GM23338 (cell line): Measurements from ENCODE around the gene SRP14. TPM values are rescaled to one million over a fixed set of nuclear protein-coding genes. Genes with fewer than 3 reads are reported as not detected.

Source experiments
- ATAC-seq: fragments of 200-7000 bp; cut with Tn5 transposase; 3 replicates; pipeline ENCODE4 v1.9.1; 2020
- DNase-seq: peaks from one replicate; pipeline ENCODE4 v3.0.0-alpha.2; 2015; ENCODE audit warnings: low spot score
- H2AFZ ChIP-seq: fragments of 200-600 bp; sonication (generic); 2 replicates; pipeline ENCODE4 v1.8.0; 2016; ENCODE audit warnings: antibody characterized with exemption, mild to moderate bottlenecking, moderate library complexity
- H3F3A ChIP-seq: fragments of 200-600 bp; sonication (generic); replicated peaks from 2 replicates; pipeline ENCODE4 v1.8.0; 2017; ENCODE audit warnings: antibody characterized with exemption, mixed run types, low read depth
- H3K27ac ChIP-seq: fragments of 200-600 bp; sonication (generic); 2 replicates; pipeline ENCODE4 v1.6.1; 2016; ENCODE audit warnings: low read depth
- H3K27me3 ChIP-seq: fragments of 200-600 bp; sonication (generic); 2 replicates; pipeline ENCODE4 v1.8.0; 2016; ENCODE audit warnings: mild to moderate bottlenecking, mixed run types, moderate library complexity; ENCODE audit not compliant: insufficient read depth
- H3K36me3 ChIP-seq: fragments of 200-600 bp; sonication (generic); 2 replicates; pipeline ENCODE4 v1.8.0; 2016; ENCODE audit warnings: mild to moderate bottlenecking; ENCODE audit not compliant: insufficient read depth
- H3K4me1 ChIP-seq: fragments of 200-600 bp; sonication (generic); 2 replicates; pipeline ENCODE4 v1.8.0; 2016; ENCODE audit warnings: mild to moderate bottlenecking, moderate library complexity; ENCODE audit not compliant: insufficient read depth
- H3K4me2 ChIP-seq: fragments of 200-600 bp; sonication (generic); 2 replicates; pipeline ENCODE4 v1.7.1; 2017; ENCODE audit warnings: mixed run types
- H3K4me3 ChIP-seq: fragments of 200-600 bp; sonication (generic); 2 replicates; pipeline ENCODE4 v1.6.1; 2016; ENCODE audit warnings: mixed run types
- H3K79me2 ChIP-seq: fragments of 200-600 bp; sonication (generic); replicated peaks from 2 replicates; pipeline ENCODE4 v1.8.0; 2017; ENCODE audit warnings: mild to moderate bottlenecking; ENCODE audit not compliant: insufficient read depth
- H3K9me2 ChIP-seq: fragments of 200-600 bp; sonication (generic); 2 replicates; pipeline ENCODE4 v1.8.0; 2017; ENCODE audit not compliant: insufficient read depth
- H4K20me1 ChIP-seq: fragments of 200-600 bp; sonication (generic); replicated peaks from 2 replicates; pipeline ENCODE4 v1.8.0; 2017; ENCODE audit warnings: mild to moderate bottlenecking; ENCODE audit not compliant: insufficient read depth
- H3K27ac Mint-ChIP-seq: 2 replicates; pipeline ENCODE4 v1.8.0; 2020; ENCODE audit warnings: inconsistent platforms, mild to moderate bottlenecking, moderate library complexity, mixed read lengths
- H3K27me3 Mint-ChIP-seq: 3 replicates; pipeline ENCODE4 v1.8.0; 2022; ENCODE audit warnings: low read depth, mild to moderate bottlenecking, moderate library complexity, mixed read lengths, inconsistent platforms; ENCODE audit not compliant: insufficient read depth, poor library complexity
- H3K36me3 Mint-ChIP-seq: 3 replicates; pipeline ENCODE4 v1.8.0; 2021; ENCODE audit warnings: low read depth, mild to moderate bottlenecking, inconsistent platforms, moderate library complexity, mixed read lengths
- H3K4me1 Mint-ChIP-seq: 3 replicates; pipeline ENCODE4 v1.8.0; 2020; ENCODE audit warnings: mild to moderate bottlenecking, inconsistent platforms, mixed read lengths
- H3K4me3 Mint-ChIP-seq: 3 replicates; pipeline ENCODE4 v1.8.0; 2021; ENCODE audit warnings: moderate library complexity, mild to moderate bottlenecking, inconsistent platforms, mixed read lengths
- H3K9me3 Mint-ChIP-seq: 3 replicates; pipeline ENCODE4 v1.8.0; 2020; ENCODE audit warnings: moderate library complexity, mild to moderate bottlenecking, inconsistent platforms, mixed read lengths
- CREB1 ChIP-seq: fragments of 250-450 bp; sonication (Bioruptor Pico); IDR thresholded peaks from 2 replicates; pipeline ENCODE4 v1.5.0; 2020; ENCODE audit warnings: low read depth, mild to moderate bottlenecking, moderate library complexity
- CTCF ChIP-seq, 2 experiments: fragments of 200-600 bp in 1 of 2; sonication (generic) in 1 of 2; conservative IDR thresholded peaks; 2 replicates each; pipeline versions ENCODE4 v1.5.1 to v1.6.1; 2016 to 2017; ENCODE audit warnings: antibody characterized with exemption in 2 of 2, low read depth in 2 of 2, mild to moderate bottlenecking in 2 of 2, moderate library complexity in 1 of 2
- ETS1 ChIP-seq: IDR thresholded peaks from 2 replicates; pipeline ENCODE4 v1.6.1; 2016; ENCODE audit warnings: antibody characterized with exemption
- EZH2 ChIP-seq: fragments of 200-600 bp; sonication (generic); IDR thresholded peaks from one replicate; pipeline ENCODE4 v1.8.0; 2017; ENCODE audit warnings: antibody characterized with exemption, mild to moderate bottlenecking, low read depth; ENCODE audit not compliant: unreplicated experiment
- EZH2phosphoT487 ChIP-seq: fragments of 200-600 bp; sonication (generic); IDR thresholded peaks from one replicate; pipeline ENCODE4 v1.8.1; 2018; ENCODE audit warnings: antibody characterized with exemption; ENCODE audit not compliant: unreplicated experiment
- JUNB ChIP-seq: IDR thresholded peaks from one replicate; pipeline ENCODE4 v1.6.1; 2016; ENCODE audit warnings: antibody characterized with exemption; ENCODE audit not compliant: unreplicated experiment
- NANOG ChIP-seq: IDR thresholded peaks from 2 replicates; pipeline ENCODE4 v1.6.1; 2016; ENCODE audit warnings: antibody characterized with exemption, borderline replicate concordance
- POLR2AphosphoS5 ChIP-seq: IDR thresholded peaks from 2 replicates; pipeline ENCODE4 v1.6.1; 2016; ENCODE audit warnings: antibody characterized with exemption, low read depth
- REST ChIP-seq: IDR thresholded peaks from one replicate; pipeline ENCODE4 v1.6.1; 2018; ENCODE audit warnings: antibody characterized with exemption; ENCODE audit not compliant: unreplicated experiment
- STAT1 ChIP-seq: IDR thresholded peaks from one replicate; pipeline ENCODE4 v1.6.1; 2016; ENCODE audit warnings: antibody characterized with exemption; ENCODE audit not compliant: unreplicated experiment
- ZNF114 ChIP-seq: fragments of 250-450 bp; sonication (Bioruptor Pico); IDR thresholded peaks from 2 replicates; pipeline ENCODE4 v1.5.0; 2020; ENCODE audit warnings: mild to moderate bottlenecking, moderate library complexity
- ZNF331 ChIP-seq: fragments of 250-450 bp; sonication (Bioruptor Pico); IDR thresholded peaks from 2 replicates; pipeline ENCODE4 v1.5.0; 2020; ENCODE audit warnings: low read depth, mild to moderate bottlenecking, moderate library complexity
- ZNF462 ChIP-seq: fragments of 250-450 bp; sonication (Bioruptor Pico); IDR thresholded peaks from 2 replicates; pipeline ENCODE4 v1.5.0; 2020; ENCODE audit warnings: mild to moderate bottlenecking, moderate library complexity
- polyA plus RNA-seq: library from polyadenylated mRNA; unstranded; fragments of >200 nt; fragmentation: Nextera tagmentation; extraction: Ambion mirVana; gene quantifications from 2 replicates; pipeline ENCODE4 v1.2.1, GENCODE V29; 2016
- total RNA-seq: library from RNA; depleted of rRNA; stranded (reverse); fragments of >200 nt; shearing (Covaris generic); gene quantifications from 2 replicates; pipeline ENCODE4 v1.2.3, GENCODE V29; 2014

SRP14 gene
- total and polyA plus RNA-seq, 2 experiments from 2014 or later, result 249 to 1,412 TPM

- H3K4me1 ChIP-seq, result peaks cover 6% of the 10 kb centered on the region
- H3K27ac Mint-ChIP-seq, result no peak overlapping the region; the same call in 1 of the 2 replicates
- H3K4me3 ChIP-seq, result no peak overlapping the region
- H3K36me3 ChIP-seq, result peaks cover 58% of the 10 kb centered on the region
- peaks cover 14% of the 10 kb centered on the region for H3K4me1 Mint-ChIP-seq
- TF ChIP-seq ZNF331, result no peak
- TF ChIP-seq ETS1, result no peak
- no peak for TF ChIP-seq ZNF462
- no peak for TF ChIP-seq NANOG
- TF ChIP-seq REST, result no peak
- TF ChIP-seq CREB1 (CRISPR knock-in tag), result no peak
- TF ChIP-seq CTCF (conservative IDR thresholded peaks at IDR 0.05; ENCODE audit: low read depth in 2 of 2), result no peak
- TF ChIP-seq EZH2, result no peak
- TF ChIP-seq EZH2phosphoT487, result no peak
- no peak for TF ChIP-seq STAT1
- no peak for TF ChIP-seq POLR2AphosphoS5
- TF ChIP-seq ZNF114 (CRISPR knock-in tag), result no peak
- TF ChIP-seq JUNB, result no peak
- peaks cover 21% of the 10 kb centered on the region for H4K20me1 ChIP-seq
- no peaks in the 10 kb centered on the region for H3K9me3 Mint-ChIP-seq
- no peak overlapping the region for H3K27ac ChIP-seq
- H3K27me3 ChIP-seq, result no peaks in the 10 kb centered on the region
- no peak overlapping the region for H3K4me2 ChIP-seq
- H3K4me3 Mint-ChIP-seq, result no peak overlapping the region
- H3K79me2 ChIP-seq, result peaks cover 16% of the 10 kb centered on the region
- H2AFZ ChIP-seq, result no peak overlapping the region
- H3K9me2 ChIP-seq, result no peaks in the 10 kb centered on the region
- H3K36me3 Mint-ChIP-seq, result peaks cover 83% of the 10 kb centered on the region
- ATAC-seq (no peak), DNase-seq (no peak)
- H3K27me3 Mint-ChIP-seq, result peaks cover 10% of the 10 kb centered on the region
- H3F3A ChIP-seq, result peaks cover 22% of the 10 kb centered on the region
Observed at GRCh38 chr15:40034186-40034946, 4.6 kb downstream of the SRP14 start.
